BE2C (cell line): ENCODE data around the gene DPF3.
A peak's percentile ranks its signal among the peaks of the same experiment; 100 is the strongest.

Experiments
- DNase-seq: peaks from one replicate; pipeline ENCODE4 v3.0.0-alpha.2; 2020
- H3K27me3 ChIP-seq: fragments of 250-450 bp; sonication (Bioruptor Pico); 2 replicates; pipeline ENCODE4 v1.5.1; 2020; ENCODE audit warnings: mild to moderate bottlenecking
- H3K36me3 ChIP-seq: fragments of 250-450 bp; sonication (Bioruptor Pico); 2 replicates; pipeline ENCODE4 v1.5.1; 2020; ENCODE audit warnings: mild to moderate bottlenecking
- H3K4me1 ChIP-seq: fragments of 250-450 bp; sonication (Bioruptor Pico); 2 replicates; pipeline ENCODE4 v1.5.1; 2020
- H3K4me3 ChIP-seq: 2 replicates; pipeline ENCODE4 v1.5.1; 2011; ENCODE audit warnings: low read depth, low read length
- H3K9me3 ChIP-seq: fragments of 250-450 bp; sonication (Bioruptor Pico); 2 replicates; pipeline ENCODE4 v1.5.1; 2020
- CTCF ChIP-seq: IDR thresholded peaks from 2 replicates; pipeline ENCODE4 v1.5.1; 2012; ENCODE audit warnings: mild to moderate bottlenecking, low read depth, low read length

The DPF3 gene

GRCh38 chr14:72826039-72826438 lies 67.9 kb downstream of the DPF3 start:
- Histone ChIP-seq H3K36me3 (no peaks in the 10 kb centered on the region; the same call in 1 of the 2 replicates), H3K4me1 (peaks cover 28% of the 10 kb centered on the region), H3K9me3 (no peaks in the 10 kb centered on the region), H3K27me3 (no peaks in the 10 kb centered on the region), H3K4me3 (no peak overlapping the region)
- DNase-seq = no peak
- TF ChIP-seq CTCF = no peak

GRCh38 chr14:72825486-72825885 lies 68.4 kb downstream of the DPF3 start:
- no peak for TF ChIP-seq CTCF
- Histone ChIP-seq H3K27me3 (no peaks in the 10 kb centered on the region), H3K9me3 (no peaks in the 10 kb centered on the region), H3K4me3 (no peak overlapping the region), H3K4me1 (peaks cover 28% of the 10 kb centered on the region), H3K36me3 (no peaks in the 10 kb centered on the region; the same call in 1 of the 2 replicates)
- DNase-seq = no peak

GRCh38 chr14:72824051-72824450 lies 69.8 kb downstream of the DPF3 start:
- Histone ChIP-seq H3K36me3 (no peaks in the 10 kb centered on the region; the same call in 1 of the 2 replicates), H3K27me3 (no peaks in the 10 kb centered on the region), H3K4me3 (no peak overlapping the region), H3K9me3 (no peaks in the 10 kb centered on the region), H3K4me1 (peaks cover 28% of the 10 kb centered on the region)
- DNase-seq = no peak
- no peak for TF ChIP-seq CTCF

GRCh38 chr14:72822946-72823611 lies 70.8 kb downstream of the DPF3 start:
- peak overlapping the region; percentile 37 for H3K4me3 ChIP-seq
- no peaks in the 10 kb centered on the region for H3K27me3 ChIP-seq
- peak; percentile 24; the same call in 1 of the 2 replicates for TF ChIP-seq CTCF
- no peaks in the 10 kb centered on the region; the same call in 1 of the 2 replicates for H3K36me3 ChIP-seq
- no peaks in the 10 kb centered on the region for H3K9me3 ChIP-seq
- DNase-seq = peak; percentile 91
- peaks cover 28% of the 10 kb centered on the region for H3K4me1 ChIP-seq

GRCh38 chr14:72818998-72819397 lies 74.9 kb downstream of the DPF3 start:
- DNase-seq = no peak
- TF ChIP-seq CTCF = no peak
- peaks cover 11% of the 10 kb centered on the region for H3K4me1 ChIP-seq
- no peaks in the 10 kb centered on the region for H3K36me3 ChIP-seq
- H3K27me3 ChIP-seq = no peaks in the 10 kb centered on the region
- no peak overlapping the region for H3K4me3 ChIP-seq
- no peaks in the 10 kb centered on the region for H3K9me3 ChIP-seq

- peaks cover 7% of the 10 kb centered on the region for H3K4me1 ChIP-seq
- no peak overlapping the region for H3K4me3 ChIP-seq
- H3K9me3 ChIP-seq = no peaks in the 10 kb centered on the region
- no peak for TF ChIP-seq CTCF
- H3K36me3 ChIP-seq = no peaks in the 10 kb centered on the region
- DNase-seq = no peak
- H3K27me3 ChIP-seq = no peaks in the 10 kb centered on the region
Measured at GRCh38 chr14:72816287-72816686, 77.6 kb downstream of the DPF3 start.
